SU-DHL-6 (cell line): ENCODE measurements around the gene ABTB1.

Source experiments
- H2AFZ ChIP-seq: fragments of 200-600 bp; sonication (generic); 2 replicates; pipeline ENCODE4 v1.6.1; 2014; ENCODE audit warnings: low read depth, mild to moderate bottlenecking, moderate library complexity, mixed read lengths, antibody characterized with exemption, low read length; ENCODE audit not compliant: severe bottlenecking
- H3F3A ChIP-seq: fragments of 200-600 bp; shearing (Covaris generic); 2 replicates; pipeline ENCODE4 v1.6.0; 2016; ENCODE audit warnings: antibody characterized with exemption, mild to moderate bottlenecking; ENCODE audit not compliant: insufficient read depth
- H3K27ac ChIP-seq: fragments of 200-600 bp; sonication (generic); 2 replicates; pipeline ENCODE4 v1.5.1; 2016; ENCODE audit warnings: low read depth, mild to moderate bottlenecking, low read length, moderate library complexity, mixed read lengths
- H3K27me3 ChIP-seq: fragments of 200-600 bp; sonication (generic), shearing (Covaris generic); 2 replicates; pipeline ENCODE4 v1.6.0; 2014; ENCODE audit warnings: mild to moderate bottlenecking, low read length
- H3K36me3 ChIP-seq: fragments of 200-600 bp; sonication (generic); 2 replicates; pipeline ENCODE4 v1.6.1; 2014; ENCODE audit warnings: mild to moderate bottlenecking, low read length, mixed read lengths
- H3K4me2 ChIP-seq: fragments of 300-600, 200-600 bp; shearing (Covaris generic), sonication (generic); 2 replicates; pipeline ENCODE4 v1.6.0; 2014; ENCODE audit warnings: low read length, low read depth, mild to moderate bottlenecking; ENCODE audit not compliant: poor library complexity, severe bottlenecking
- H3K4me3 ChIP-seq: fragments of 200-600 bp; sonication (generic); 2 replicates; pipeline ENCODE4 v1.5.1; 2014; ENCODE audit warnings: antibody characterized with exemption, low read length, mild to moderate bottlenecking, mixed read lengths; ENCODE audit not compliant: insufficient read depth, poor library complexity, severe bottlenecking
- H3K79me2 ChIP-seq: fragments of 200-600 bp; sonication (generic); 2 replicates; pipeline ENCODE4 v1.6.1; 2014; ENCODE audit warnings: mild to moderate bottlenecking, low read length, moderate library complexity; ENCODE audit not compliant: insufficient read depth
- H3K9ac ChIP-seq: fragments of 200-600 bp; sonication (generic); 2 replicates; pipeline ENCODE4 v1.7.0; 2014; ENCODE audit warnings: mild to moderate bottlenecking, low read length
- H3K9me2 ChIP-seq: fragments of 200-600 bp; sonication (generic); replicated peaks from 2 replicates; pipeline ENCODE4 v1.6.1; 2014; ENCODE audit warnings: low read length; ENCODE audit not compliant: insufficient read depth
- H3K9me3 ChIP-seq: fragments of 200-600 bp; sonication (generic); 2 replicates; pipeline ENCODE4 v1.6.1; 2014; ENCODE audit warnings: low read length, mixed read lengths; ENCODE audit not compliant: insufficient read depth
- H4K20me1 ChIP-seq: fragments of 200-600 bp; sonication (generic); 2 replicates; pipeline ENCODE4 v1.6.1; 2014; ENCODE audit warnings: low read depth, mild to moderate bottlenecking, antibody characterized with exemption, low read length, moderate library complexity, mixed read lengths
- EZH2phosphoT487 ChIP-seq: fragments of 200-600 bp; sonication (generic), shearing (Covaris generic); conservative IDR thresholded peaks from 2 replicates; pipeline ENCODE4 v1.6.1; 2018; ENCODE audit warnings: mild to moderate bottlenecking, antibody characterized with exemption, low read length, moderate library complexity, mixed read lengths
- TF ChIP-seq, protein P1 (sequence below): fragments of 200-600 bp; sonication (generic); IDR thresholded peaks from one replicate; pipeline ENCODE4 v1.5.1; 2017; ENCODE audit warnings: antibody characterized with exemption, mild to moderate bottlenecking, low read length, moderate library complexity; ENCODE audit not compliant: insufficient read depth, poor library complexity, severe bottlenecking

The ABTB1 gene

GRCh38 chr3:127660621-127661251, 12.0 kb upstream of the ABTB1 start:
- no peaks in the 10 kb centered on the region for H3K79me2 ChIP-seq
- H3K27me3 ChIP-seq = no peaks in the 10 kb centered on the region
- H3F3A ChIP-seq = no peaks in the 10 kb centered on the region
- no peak overlapping the region for H3K4me3 ChIP-seq
- no peak overlapping the region for H3K27ac ChIP-seq
- H3K4me2 ChIP-seq = no peak overlapping the region
- H3K9me2 ChIP-seq = no peaks in the 10 kb centered on the region
- no peaks in the 10 kb centered on the region for H3K9me3 ChIP-seq
- TF ChIP-seq, protein P1, sequence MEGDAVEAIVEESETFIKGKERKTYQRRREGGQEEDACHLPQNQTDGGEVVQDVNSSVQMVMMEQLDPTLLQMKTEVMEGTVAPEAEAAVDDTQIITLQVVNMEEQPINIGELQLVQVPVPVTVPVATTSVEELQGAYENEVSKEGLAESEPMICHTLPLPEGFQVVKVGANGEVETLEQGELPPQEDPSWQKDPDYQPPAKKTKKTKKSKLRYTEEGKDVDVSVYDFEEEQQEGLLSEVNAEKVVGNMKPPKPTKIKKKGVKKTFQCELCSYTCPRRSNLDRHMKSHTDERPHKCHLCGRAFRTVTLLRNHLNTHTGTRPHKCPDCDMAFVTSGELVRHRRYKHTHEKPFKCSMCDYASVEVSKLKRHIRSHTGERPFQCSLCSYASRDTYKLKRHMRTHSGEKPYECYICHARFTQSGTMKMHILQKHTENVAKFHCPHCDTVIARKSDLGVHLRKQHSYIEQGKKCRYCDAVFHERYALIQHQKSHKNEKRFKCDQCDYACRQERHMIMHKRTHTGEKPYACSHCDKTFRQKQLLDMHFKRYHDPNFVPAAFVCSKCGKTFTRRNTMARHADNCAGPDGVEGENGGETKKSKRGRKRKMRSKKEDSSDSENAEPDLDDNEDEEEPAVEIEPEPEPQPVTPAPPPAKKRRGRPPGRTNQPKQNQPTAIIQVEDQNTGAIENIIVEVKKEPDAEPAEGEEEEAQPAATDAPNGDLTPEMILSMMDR = no peak
- no peaks in the 10 kb centered on the region for H4K20me1 ChIP-seq
- no peak overlapping the region for H3K9ac ChIP-seq
- no peaks in the 10 kb centered on the region for H3K36me3 ChIP-seq
- H2AFZ ChIP-seq = no peak overlapping the region

GRCh38 chr3:127661600-127661999, 11.2 kb upstream of the ABTB1 start:
- Histone ChIP-seq H4K20me1 (no peaks in the 10 kb centered on the region), H2AFZ (no peak overlapping the region), H3K27ac (no peak overlapping the region), H3K9me3 (no peaks in the 10 kb centered on the region), H3K9me2 (no peaks in the 10 kb centered on the region), H3K36me3 (no peaks in the 10 kb centered on the region), H3K4me3 (no peak overlapping the region), H3K9ac (no peak overlapping the region), H3K27me3 (no peaks in the 10 kb centered on the region), H3K79me2 (no peaks in the 10 kb centered on the region), H3F3A (no peaks in the 10 kb centered on the region), H3K4me2 (no peak overlapping the region)
- TF ChIP-seq EZH2phosphoT487 = no peak
- TF ChIP-seq, protein P1 = no peak

DNA sequence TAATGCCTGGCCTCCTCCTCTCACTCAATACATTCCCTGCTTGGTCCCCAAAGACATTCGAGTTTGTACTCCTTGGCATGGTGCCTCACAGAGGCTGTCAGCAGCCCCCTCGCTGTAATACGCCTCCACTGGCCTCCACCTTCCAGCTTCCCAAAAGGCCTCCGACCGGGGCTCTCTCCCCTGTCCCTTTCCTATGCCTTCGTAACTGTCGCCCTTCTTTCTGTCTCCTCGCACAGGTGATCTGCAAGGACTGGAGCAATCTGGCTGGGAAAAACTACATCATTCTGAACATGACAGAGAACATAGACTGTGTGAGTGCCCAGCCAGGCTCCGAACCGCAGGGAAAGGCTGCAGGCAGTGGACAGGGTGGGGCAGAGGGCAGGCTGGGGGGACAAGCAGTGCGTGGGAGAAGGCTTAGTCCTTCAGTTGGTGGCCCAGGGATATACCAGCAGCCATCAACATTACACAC, 10.7 kb upstream of the ABTB1 start:
- H3K9me3 ChIP-seq = no peaks in the 10 kb centered on the region
- no peak overlapping the region for H3K4me3 ChIP-seq
- no peaks in the 10 kb centered on the region for H3F3A ChIP-seq
- no peaks in the 10 kb centered on the region for H3K36me3 ChIP-seq
- H2AFZ ChIP-seq = no peak overlapping the region
- no peaks in the 10 kb centered on the region for H3K9me2 ChIP-seq
- no peak for TF ChIP-seq EZH2phosphoT487
- TF ChIP-seq, protein P1 = no peak
- H3K79me2 ChIP-seq = no peaks in the 10 kb centered on the region
- H3K27ac ChIP-seq = no peak overlapping the region
- no peak overlapping the region for H3K4me2 ChIP-seq
- no peaks in the 10 kb centered on the region for H3K27me3 ChIP-seq
- no peak overlapping the region for H3K9ac ChIP-seq
- H4K20me1 ChIP-seq = no peaks in the 10 kb centered on the region
